GM18907 (cell line): ENCODE measurements around the gene PLAGL2.
"Not testable (repeated sequence)": the region's sequence is repeated elsewhere in the genome, so short reads cannot be mapped to it uniquely, and the experiment has no call there.

Experiments used
- ATAC-seq: cut with Tn5 transposase; IDR thresholded peaks from one replicate; pipeline ENCODE4 v1.9.1; 2021; ENCODE audit warnings: mild to moderate bottlenecking, moderate library complexity; ENCODE audit not compliant: unreplicated experiment

The PLAGL2 gene

DNA sequence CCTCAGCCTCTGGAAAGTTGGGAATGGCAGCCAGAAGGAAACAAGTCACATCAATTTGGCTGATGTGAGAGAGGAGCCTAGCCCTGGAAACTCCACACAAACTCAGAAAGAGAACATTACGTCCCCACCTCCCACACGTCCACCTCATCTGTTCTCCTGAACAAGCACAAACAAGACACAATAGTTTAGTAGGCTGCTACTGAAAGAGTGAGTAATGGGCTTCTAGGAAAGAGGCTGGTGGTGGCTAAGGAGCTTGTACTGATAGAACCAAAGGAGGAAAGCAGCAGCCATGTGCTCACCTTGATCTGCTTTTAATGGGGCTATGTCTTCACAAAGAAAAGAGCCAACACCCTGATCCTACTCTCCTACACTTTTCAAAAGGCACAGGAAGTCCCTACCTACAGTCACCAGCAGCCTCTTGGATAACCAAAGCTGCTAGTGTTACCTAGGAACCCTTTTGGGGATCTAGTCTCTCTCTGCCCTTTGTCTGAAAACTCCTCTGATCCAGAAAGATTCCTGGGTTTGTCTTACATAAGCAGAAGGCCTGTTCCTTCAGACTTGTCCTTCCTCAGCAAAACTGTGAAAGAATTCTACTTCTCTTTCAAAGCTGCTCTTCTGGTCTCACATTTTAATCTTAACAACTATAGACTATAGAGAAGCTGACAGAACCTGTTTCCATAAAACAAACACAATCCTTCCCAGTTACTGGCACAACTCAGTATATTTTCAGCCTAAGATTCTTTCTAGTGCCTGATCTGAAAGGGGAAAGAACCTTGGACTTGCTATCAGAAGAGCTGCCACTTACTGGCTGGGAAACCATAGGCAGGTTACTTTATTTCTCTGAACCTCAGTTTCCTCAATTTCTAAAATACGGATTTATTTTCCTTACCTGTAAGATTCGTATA, 3.1 kb downstream of the PLAGL2 start:
- ATAC-seq = no peak

DNA sequence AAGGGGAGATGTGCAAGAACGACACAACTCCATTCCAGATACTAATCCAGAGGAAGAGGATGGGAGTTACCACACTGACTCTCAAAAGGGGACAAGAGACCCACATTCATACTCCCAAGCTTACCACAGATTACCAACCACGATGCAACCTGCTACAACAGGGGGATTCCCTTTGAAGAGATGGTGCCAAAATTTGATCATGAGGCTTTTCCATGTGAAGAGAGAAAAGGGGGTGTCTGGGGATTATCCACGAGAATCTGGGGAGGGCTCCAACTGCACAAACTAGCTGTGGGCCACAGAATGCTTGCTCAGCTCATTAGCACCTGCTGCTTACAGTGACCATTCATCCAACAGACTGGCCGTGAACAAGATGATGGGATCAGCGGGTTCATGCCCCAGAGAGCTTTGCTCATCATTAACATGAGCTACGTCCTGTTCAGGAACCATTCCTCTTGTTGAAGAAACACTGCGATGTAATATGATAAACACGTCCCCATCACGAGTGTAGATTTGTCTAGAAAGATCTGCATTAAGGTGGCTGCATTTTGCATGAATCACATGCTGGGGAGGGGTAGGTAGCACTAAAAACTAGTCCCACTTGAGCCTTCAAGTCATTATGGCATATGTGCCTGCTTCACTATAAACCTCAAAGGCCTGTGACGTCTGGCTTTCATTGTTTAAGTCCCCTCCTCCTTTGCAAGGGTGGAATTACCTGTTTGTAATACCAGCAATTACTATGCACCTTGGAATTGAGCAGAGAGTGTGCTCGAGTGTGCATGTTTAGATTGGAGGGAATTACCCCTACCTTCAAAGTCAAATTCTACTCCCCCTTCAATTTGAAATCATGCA, 4.0 kb downstream of the PLAGL2 start:
- ATAC-seq = no peak

DNA sequence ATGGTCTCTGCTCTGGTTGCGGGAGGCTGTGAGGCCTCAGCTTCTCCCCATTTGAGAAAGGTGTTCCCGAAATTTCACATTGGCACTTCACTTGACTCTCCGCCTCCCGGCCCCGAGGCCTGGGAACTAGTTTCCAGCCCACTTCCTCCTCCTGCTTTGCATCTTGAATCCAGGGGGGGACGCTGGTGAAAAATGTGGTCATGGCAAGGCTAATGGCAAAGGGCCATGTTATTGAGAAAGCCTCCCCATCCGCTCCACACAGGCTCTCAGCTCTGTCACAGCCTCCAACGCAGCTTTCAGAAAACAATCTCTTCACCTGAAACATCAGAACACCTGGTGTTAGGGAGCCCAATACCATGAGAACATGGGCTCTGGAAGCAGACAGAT, 5.6 kb downstream of the PLAGL2 start:
- no peak for ATAC-seq

DNA sequence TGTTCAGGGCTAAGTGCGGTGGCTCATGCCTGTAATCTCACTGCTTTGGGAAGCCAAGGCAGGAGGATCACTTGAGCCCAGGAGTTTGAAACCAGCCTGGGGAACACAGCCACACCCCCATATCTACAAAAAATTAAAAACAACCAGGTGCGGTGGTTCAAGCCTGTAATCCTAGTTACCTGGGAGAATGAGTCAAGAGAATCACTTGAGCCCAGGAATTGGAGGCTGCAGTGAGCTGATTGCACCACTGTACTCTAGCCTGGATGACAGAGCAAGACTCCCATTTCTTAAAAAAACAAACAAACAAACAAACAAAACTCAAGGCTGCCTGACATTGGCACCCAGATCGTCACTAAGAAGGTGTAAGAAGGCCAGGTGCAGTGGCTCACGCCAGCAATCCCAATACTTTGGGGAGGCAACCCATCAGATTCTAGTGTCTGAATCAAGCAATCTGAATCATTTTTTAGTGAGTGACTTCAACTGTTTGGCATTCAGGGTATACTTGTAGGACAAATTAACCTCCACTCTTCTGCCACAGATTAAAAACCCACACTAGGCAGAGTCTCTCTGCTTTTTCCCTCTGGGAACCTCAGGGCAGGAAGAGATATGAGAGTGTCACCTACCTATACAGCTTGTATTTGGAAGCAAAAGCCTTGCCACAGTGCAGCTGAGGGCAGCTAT, 6.1 kb downstream of the PLAGL2 start:
- no peak for ATAC-seq

DNA sequence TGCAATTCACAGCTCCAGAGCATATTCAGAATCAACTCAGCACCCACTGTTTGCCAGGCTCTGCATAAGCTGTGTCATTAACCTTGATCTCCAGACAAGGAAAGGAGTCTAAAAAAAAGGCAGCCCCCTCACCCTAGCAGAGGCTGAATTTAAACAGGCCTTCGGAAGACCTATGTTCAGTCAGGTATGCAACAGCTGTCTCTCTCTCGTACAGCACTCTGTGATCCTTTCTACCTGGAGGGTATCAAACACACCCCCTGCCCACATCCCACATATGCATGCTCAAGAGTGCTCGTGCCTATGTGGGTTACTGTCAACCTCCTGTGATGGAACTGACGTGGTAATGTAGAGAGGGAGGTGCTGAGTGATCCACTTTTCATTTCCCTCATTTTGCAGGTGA, 8.5 kb downstream of the PLAGL2 start:
- ATAC-seq = no peak

DNA sequence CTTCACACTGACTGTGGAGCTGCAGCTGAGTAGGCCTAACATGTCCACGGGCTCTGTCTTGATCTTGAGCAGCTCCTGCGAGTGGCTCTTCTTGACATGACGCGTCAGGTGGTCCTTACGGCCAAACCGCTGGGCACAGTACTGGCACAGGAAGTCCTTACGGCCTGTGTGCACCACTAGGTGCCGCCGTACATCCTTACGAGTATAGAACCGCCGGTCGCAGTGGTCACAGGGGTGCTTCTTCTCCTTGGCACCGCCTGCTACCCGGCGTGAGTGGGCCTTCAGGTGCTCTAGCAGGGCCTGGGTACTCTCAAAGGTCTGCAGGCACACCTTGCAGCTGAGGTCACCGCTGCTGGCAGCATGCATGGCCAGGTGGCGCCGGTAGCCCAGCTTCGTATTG, 10.4 kb downstream of the PLAGL2 start:
- not testable (repeated sequence) for ATAC-seq

DNA sequence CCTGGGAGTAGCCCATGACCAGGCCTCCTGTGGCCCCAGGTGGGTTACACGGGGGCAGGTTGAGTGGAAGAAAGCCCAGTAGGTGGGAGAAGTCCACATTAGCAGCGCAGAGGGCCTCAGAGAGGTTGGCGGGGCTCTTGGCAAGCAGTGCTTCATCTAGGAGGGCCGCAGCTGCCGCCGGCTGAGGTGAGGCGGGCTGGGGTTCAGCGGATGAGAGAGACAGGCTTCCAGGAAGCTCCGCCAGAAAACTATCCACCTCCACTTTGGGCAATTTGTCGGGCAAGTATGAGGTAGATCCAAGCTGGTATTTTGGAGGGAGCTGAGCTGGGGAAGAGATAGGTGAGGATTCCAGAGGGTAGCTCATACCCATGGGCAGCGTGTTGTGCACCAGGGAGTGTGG, 10.9 kb downstream of the PLAGL2 start:
- not testable (repeated sequence) for ATAC-seq

DNA sequence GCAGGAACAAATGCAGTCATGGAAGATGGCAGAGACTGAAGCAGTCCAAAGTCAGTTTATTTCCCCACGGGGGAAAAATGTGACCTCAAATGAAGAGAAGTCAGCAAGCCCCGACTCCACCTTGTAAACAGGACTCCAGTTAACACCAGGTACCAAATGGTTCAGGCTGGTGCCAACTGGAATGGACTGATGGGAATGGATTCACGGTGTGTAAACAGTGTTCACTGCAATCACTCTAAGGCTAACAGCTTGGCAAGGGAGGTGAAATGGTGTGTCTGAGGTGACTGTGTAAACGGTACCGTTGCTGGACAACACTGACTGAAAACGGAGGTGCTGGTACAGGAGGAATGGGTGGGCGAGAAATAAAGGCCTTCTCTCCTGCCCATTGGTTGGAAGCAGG, 12.0 kb downstream of the PLAGL2 start:
- no peak for ATAC-seq

DNA sequence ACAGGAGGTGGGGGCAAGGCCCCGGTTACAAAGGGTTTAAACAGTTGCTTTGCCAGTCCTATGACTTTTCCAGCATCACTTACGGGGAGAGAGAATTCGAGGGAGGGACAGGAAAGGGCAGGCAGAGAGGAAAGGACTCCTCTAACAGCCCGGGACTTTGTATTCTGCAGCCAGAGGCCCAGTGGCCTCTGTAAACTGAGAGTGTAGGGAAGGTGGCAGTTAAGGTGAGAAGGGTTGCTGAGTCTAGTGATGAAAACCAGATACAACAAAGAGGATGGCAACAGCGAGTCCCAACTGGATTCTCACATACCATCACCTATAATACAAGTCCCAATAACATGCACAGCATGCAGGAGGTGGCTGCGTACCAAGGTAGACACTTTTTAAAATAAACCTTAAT, 13.5 kb downstream of the PLAGL2 start:
- no peak for ATAC-seq

DNA sequence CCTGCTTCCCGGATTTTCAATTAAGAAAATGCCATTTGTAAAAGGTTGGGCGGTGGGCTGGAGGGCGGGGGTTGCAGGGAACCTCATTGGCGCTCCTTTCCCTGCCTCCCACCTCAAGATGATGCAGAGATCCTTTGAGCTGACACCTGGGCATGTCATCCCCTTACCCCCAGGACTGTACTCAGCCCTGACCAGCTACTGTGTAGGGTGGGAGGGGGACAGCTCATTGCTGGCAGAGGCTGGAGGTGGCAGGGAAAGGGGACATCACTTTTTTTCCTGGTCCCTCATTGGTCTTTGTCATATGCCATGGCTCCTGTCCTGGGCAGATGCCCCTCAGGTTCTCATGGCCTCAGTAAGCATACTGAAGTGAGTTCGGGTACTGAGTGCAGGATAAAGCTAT, 14.2 kb downstream of the PLAGL2 start:
- ATAC-seq = not testable (repeated sequence)

DNA sequence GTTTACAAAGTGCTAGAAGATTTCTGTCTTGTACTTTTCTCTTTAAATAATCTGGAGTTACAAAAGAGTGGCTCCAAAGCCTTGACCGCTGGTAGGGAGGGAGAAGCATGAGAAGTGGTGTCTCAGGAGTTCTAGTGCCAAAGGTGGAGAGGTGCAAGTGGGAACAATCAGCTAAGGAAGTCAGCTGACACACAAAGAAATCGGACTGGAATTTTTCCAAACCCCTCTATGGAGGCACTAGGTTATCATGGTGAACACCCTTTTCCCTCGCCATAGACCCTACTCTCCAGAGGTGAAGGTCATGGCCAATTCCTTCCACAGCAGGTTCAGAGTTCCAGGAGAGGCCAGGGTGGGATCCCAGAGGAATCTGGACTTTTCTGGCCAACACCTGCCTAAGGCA, 14.8 kb downstream of the PLAGL2 start:
- no peak for ATAC-seq

DNA sequence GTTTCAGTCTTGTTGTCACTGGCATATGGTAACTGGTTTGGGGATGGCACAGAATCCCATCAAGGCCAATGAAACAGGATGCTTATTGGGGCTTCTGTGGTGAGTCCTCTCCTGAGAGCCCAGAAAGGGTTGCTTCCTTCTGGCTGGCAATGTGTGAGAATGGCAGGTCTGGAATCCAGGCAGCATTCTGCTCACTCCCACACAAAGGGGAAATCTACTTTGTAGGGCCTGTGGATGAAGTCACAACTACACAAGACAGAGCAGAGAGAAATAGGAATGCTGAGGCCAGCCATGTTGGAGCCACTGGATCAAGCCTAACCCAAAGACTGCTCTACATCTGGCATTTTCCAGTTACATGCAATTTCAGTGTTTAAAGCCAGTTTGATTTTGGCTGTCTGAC, 15.7 kb downstream of the PLAGL2 start:
- ATAC-seq = no peak

DNA sequence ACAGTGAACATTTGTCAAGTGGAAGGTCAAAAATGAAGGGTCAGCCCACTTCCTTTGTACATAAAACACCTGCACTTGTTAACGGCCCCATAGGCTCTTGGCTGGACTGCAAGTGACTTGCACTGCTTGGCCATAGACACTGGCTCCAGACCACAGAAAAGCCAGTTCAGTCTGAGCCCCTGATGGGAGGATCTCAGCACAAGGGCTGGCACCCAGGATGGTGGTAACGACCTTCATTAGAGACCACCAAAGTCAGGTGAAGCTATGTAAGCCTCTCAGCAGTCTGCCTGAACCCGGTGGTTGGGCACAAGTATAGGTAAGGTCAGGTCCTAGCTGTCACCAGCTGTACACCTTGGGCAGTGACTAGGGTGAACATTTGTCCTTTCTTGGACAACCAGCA, 16.1 kb downstream of the PLAGL2 start:
- ATAC-seq = no peak

DNA sequence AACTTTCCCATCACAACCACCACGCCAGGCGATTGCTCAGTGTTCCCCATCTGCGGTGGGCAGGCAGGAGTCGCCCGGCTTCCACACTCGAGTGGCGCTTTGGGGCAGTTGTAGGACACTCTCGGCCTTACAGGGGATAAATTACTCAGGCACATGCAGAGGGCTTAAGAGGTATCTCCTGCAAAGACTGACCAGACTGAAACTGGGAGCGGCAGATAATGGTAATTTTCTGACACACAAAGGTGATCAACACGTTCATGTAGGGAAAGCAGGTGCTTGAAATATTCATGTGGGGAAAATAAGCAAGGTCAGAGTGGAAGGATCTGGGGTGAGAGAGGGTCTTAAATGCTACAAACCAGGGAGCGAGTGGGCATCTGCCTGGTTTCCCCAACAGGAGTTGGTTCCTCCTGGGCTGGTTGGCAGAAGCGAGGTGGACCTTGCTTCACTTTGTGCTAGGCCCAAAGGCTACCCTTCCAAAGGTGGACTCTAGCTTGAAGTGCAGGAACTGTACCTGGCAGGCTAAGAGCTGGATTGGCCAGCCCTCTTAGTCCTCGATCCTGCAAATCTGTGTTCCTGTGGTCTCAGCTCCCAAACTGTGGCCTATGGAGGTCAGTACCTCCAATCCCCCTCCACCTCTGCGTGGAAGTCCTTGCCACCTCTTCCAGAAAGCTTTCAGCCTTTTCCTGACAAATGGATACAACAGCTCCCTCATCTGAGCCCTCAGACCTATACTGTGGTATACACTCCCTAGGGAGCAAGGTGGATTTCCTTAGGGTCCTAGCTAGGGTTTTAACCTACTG, 16.7 kb downstream of the PLAGL2 start:
- ATAC-seq = no peak

DNA sequence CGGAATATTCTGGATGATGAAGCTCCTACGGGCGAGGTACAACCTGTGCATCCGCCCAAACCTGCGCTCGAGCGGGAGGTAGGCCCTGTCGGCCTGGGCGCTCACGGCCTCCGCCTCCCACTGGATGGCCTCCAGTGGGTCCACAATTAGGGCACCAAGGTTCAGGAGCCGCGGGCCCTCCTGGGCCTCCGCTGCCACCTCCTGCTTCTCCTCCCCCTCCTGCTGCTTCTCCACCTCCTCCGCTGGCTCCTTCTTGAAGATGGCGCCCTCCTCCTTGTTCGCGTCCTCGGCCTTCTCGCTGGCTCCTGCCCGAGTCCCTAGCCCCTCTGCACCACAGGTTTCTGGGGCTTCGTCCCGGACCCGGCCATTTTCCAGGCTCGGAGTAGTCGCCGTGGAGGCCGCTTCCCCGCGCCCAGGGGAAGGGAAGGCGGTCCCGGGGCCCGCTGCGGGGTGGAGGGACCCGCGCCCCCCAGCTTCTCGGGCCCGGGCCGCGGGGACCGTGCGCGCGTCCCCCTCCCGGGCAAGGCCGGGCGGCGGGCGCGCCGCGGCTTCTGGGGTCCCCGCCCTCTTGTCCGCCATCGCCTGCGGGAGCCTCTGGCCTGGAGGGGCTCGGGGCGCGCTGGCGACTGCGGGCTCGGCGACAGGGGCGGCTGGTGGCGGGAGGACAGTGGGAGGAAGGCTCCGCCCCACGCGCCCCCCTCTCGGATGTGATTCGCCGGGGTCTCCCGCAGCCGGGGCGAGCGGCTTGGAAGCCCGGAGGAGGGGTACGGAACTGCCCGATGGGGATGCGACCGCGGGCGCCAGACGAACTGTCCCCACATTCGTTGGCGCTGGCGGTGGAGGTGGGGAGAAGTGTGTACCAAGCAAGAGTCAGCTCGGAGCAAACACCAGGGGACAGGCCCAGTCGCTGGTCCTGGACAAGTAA, 17.6 kb downstream of the PLAGL2 start:
- no peak for ATAC-seq

DNA sequence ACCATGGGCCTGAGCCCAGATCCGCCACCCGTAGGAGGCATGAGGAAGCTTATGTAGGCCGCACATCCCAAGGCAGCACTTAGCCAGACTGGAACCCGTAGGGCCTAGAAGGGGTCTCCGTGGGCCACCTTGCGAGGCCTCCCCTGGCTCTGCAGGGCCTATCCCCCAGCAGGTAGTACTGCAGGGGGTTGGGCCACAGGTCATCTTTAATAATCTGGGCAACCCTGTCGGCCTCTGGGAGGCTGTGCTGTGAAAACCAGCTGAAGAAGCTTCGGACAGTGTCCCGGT, 18.5 kb downstream of the PLAGL2 start:
- ATAC-seq = no peak

DNA sequence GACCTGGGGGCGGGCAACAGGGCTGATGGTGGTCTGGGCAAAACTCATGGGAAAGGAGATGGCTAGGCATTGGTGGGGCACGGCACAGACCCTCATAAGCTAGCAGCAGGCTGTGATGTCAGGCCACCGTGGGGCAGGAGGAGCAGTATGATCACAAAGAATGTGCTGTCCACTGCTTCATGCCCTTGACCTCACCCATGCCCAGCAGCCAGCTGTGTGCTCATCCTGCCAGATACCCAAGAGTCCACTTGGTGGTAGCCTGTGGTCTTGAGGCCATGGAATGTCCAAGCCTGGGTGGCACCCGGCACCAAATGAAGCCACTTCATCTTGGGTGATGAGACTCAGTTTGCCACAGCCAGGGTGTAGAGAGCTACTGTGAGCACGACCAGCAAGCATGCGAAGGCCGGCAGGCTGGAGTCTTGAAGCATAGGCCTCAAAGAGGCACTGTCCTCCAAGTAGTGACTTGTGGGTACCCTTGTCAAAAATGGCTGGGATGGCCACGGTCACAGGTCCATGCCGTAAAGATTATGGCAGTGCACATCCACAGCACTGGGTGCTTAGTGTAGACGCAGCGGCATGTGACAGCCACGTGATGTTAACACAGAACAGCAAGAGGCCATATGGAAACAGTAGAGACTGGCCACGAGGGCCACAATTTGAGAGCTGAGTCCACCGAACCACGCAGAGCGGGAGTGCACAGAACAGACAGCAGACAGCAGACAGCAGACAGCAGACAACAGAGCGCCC, 19.0 kb downstream of the PLAGL2 start:
- no peak for ATAC-seq

DNA sequence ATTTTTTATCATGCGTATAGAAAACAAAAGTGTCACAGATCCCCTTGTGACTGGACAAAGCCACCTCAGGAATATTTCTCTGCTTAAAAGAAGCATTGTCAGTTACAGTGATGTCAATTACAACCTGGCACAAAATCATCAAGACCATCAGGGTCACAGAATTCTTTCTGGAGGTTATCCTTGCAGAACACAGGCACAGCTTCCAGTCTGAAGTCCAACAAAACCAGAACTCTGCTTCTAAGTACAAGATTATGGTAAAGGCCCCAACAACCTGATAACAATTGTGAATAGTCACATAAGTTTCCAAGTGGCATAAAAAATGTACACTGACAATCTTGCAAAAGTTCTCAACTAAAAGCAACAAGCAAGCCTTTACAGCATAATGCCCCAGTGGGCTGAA, 21.0 kb downstream of the PLAGL2 start:
- no peak for ATAC-seq

DNA sequence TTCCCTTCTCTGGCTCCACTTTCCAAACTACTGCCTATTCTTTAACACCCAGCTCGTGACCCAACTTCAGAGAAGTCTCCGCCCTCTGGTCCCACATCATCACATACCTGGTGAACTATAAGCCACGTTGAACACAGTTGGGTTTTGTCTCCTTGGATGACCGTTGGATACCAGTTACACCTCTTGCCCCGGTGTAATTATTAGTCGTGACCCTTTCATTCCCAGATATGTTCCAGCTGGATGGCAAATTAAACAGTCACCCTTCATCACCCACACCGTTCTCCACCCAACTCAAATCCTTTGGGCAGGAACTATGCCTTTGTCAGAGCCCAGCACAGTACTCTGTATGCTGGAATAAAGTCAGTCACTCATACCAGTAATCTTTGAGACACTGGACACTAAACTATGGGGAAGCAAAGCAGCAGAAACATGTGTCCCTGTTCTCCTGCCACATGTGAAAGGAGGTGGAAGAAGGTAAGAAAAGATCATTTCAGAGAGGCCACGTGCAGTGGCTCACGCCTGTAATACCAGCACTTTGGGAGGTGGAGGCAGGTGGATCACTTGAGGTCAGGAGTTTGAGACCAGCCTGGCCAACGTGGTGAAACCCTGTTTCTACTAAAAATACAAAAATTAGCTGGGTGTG, 22.5 kb downstream of the PLAGL2 start:
- no peak for ATAC-seq
